Natural killer cell (primary cell): ENCODE measurements around the gene CYGB. TPM values are rescaled to one million over a fixed set of nuclear protein-coding genes. Genes with fewer than 3 reads are reported as not detected.

Source experiments
- ATAC-seq, 3 donors: fragments of 150-1000 bp in 2 of 3; fragments of 200-7000 bp in 1 of 3; cut with Tn5 transposase; 1 replicate in 1 of 3; 2 replicates in 2 of 3; pipeline ENCODE4 v1.10.0; 2021; ENCODE audit warnings: mild to moderate bottlenecking in 2 of 3, moderate library complexity in 2 of 3
- DNase-seq, 2 donors: peaks; one replicate each; pipeline versions ENCODE4 v3.0.0 to v3.0.0-alpha.2; 2013 to 2021; ENCODE audit warnings: mixed read lengths in 1 of 2
- H3K27ac ChIP-seq: one replicate; pipeline ENCODE4 v1.5.1; 2013; ENCODE audit warnings: mild to moderate bottlenecking, low read length
- H3K27me3 ChIP-seq: one replicate; pipeline ENCODE4 v1.6.1; 2013; ENCODE audit warnings: low read length; ENCODE audit not compliant: control insufficient read depth, insufficient read depth
- H3K36me3 ChIP-seq: one replicate; pipeline ENCODE4 v1.6.1; 2013; ENCODE audit warnings: low read length; ENCODE audit not compliant: control insufficient read depth, insufficient read depth
- H3K4me1 ChIP-seq: one replicate; pipeline ENCODE4 v1.6.1; 2013; ENCODE audit warnings: low read length; ENCODE audit not compliant: control insufficient read depth, insufficient read depth
- H3K4me3 ChIP-seq: one replicate; pipeline ENCODE4 v1.5.1; 2013; ENCODE audit warnings: low read length
- H3K9me3 ChIP-seq: one replicate; pipeline ENCODE4 v1.6.1; 2013; ENCODE audit warnings: low read length; ENCODE audit not compliant: control insufficient read depth, insufficient read depth
- H3K27ac Mint-ChIP-seq, 2 donors: one replicate each; pipeline ENCODE4 v1.8.0; 2022; ENCODE audit warnings: mild to moderate bottlenecking in 2 of 2, mixed read lengths in 2 of 2, moderate library complexity in 1 of 2
- H3K27me3 Mint-ChIP-seq, 2 donors: one replicate each; pipeline ENCODE4 v1.8.0; 2022; ENCODE audit warnings: low read depth in 2 of 2, mixed read lengths in 2 of 2
- H3K36me3 Mint-ChIP-seq: one replicate; pipeline ENCODE4 v1.8.0; 2022; ENCODE audit warnings: mixed read lengths
- H3K4me1 Mint-ChIP-seq, 2 donors: one replicate each; pipeline ENCODE4 v1.8.0; 2022; ENCODE audit warnings: mixed read lengths in 2 of 2
- H3K4me3 Mint-ChIP-seq: one replicate; pipeline ENCODE4 v1.8.0; 2022; ENCODE audit warnings: mild to moderate bottlenecking, moderate library complexity, mixed read lengths
- H3K9me3 Mint-ChIP-seq, 2 donors: one replicate each; pipeline ENCODE4 v1.8.0; 2022; ENCODE audit warnings: mixed read lengths in 2 of 2
- CTCF ChIP-seq: fragments of 200-600 bp; IDR thresholded peaks from one replicate; pipeline ENCODE4 v1.8.0; 2022; ENCODE audit warnings: antibody characterized with exemption
- WGBS: methylation state at CpG from one replicate; pipeline ENCODE4 v1.1.7; 2013; ENCODE audit warnings: missing lambda C conversion rate; ENCODE audit not compliant: insufficient coverage; 5-methylcytosine and 5-hydroxymethylcytosine counted together
- intact Hi-C: fragments of 100-400 bp; cut with micrococcal nuclease; formaldehyde crosslinking; loops from one replicate; pipeline ENCODE4 v1.14.2; 2022
- total RNA-seq, 4 donors: library from RNA; stranded (reverse); fragments of 120-200 nt in 1 of 4; gene quantifications; one replicate each; pipeline versions ENCODE4 v1.2.3 to v1.2.4, GENCODE V29; 2013 to 2022

The CYGB gene
- total RNA-seq, 3 donors from 2014 or later (not counting 1 experiment from before 2014, with no cell fraction given) = 0.12 to 0.33 (median 0.16) TPM

GRCh38 chr17:76532072-76532651 is 5.3 kb downstream of the CYGB start:
- Mint-ChIP-seq H3K4me1 (peaks cover 9 to 23% of the 10 kb centered on the region in 2 donors), H3K4me3 (peak overlapping the region; percentile 36), H3K27ac (peak overlapping the region in 1 of 2 donors; percentile 44), H3K27me3 (peaks cover 0 to 16% of the 10 kb centered on the region in 2 donors), H3K36me3 (no peaks in the 10 kb centered on the region), H3K9me3 (no peaks in the 10 kb centered on the region)
- no peak for ATAC-seq
- DNase-seq = no peak
- no peak for TF ChIP-seq CTCF
- H3K4me3 ChIP-seq = no peak overlapping the region
- WGBS = 97% methylated on average over 8 of the region's 8 CpGs
- H3K4me1 ChIP-seq = peaks cover 43% of the 10 kb centered on the region
- no peaks in the 10 kb centered on the region for H3K36me3 ChIP-seq
- intact Hi-C loops = no loop called here
- peaks cover 9% of the 10 kb centered on the region for H3K27me3 ChIP-seq
- H3K9me3 ChIP-seq = no peaks in the 10 kb centered on the region
- no peak overlapping the region for H3K27ac ChIP-seq

GRCh38 chr17:76531486-76532038 is 5.9 kb downstream of the CYGB start:
- Histone ChIP-seq H3K27ac (no peak overlapping the region), H3K27me3 (peaks cover 4% of the 10 kb centered on the region), H3K4me1 (peaks cover 47% of the 10 kb centered on the region), H3K9me3 (no peaks in the 10 kb centered on the region), H3K4me3 (no peak overlapping the region), H3K36me3 (no peaks in the 10 kb centered on the region)
- Mint-ChIP-seq H3K27ac (peak overlapping the region in 1 of 2 donors; percentile 44), H3K4me1 (peaks cover 11 to 25% of the 10 kb centered on the region in 2 donors), H3K9me3 (no peaks in the 10 kb centered on the region), H3K36me3 (no peaks in the 10 kb centered on the region), H3K4me3 (peak overlapping the region; percentile 36), H3K27me3 (peaks cover 0 to 13% of the 10 kb centered on the region in 2 donors)
- TF ChIP-seq CTCF = no peak
- ATAC-seq = no peak
- WGBS = 86% methylated on average over 18 of the region's 18 CpGs
- no peak for DNase-seq
- intact Hi-C loops = no loop called here

DNA sequence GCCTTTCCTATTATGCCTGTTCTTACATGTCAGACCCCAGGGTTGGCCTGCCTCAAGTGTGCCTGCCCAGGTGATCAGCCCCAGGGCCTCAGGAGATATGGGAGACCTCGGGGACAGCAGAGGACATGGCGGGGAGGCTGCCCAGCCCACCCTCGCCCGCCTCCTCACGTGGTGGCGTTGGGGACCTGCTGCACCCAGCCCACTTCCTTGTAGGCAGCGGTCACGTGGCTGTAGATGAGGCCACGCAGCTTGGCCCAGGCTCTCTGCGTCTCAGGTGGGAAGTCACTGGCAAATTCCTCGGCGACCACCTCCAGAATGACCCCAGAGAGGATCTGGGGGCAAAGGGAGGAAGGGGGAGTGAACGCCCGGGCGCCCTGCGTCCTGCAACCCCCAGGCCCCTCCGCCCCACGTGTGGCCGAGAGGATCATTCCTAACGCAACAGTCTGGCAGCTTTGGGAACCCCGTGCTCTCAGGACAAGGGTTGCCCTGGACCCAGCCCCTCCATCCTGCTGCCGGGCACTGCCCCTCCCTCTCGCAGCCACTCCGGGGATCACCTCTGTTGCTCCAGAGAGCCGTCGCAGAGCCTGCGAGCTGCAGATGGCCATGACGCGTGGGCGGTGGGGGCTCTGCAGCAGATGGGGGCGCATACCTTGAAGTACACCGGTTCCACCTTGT is 6.6 kb downstream of the CYGB start:
- Histone ChIP-seq H3K27ac (peak overlapping the region; percentile 49), H3K4me1 (peaks cover 47% of the 10 kb centered on the region), H3K36me3 (no peaks in the 10 kb centered on the region), H3K9me3 (no peaks in the 10 kb centered on the region), H3K27me3 (no peaks in the 10 kb centered on the region), H3K4me3 (no peak overlapping the region)
- no peaks in the 10 kb centered on the region for H3K36me3 Mint-ChIP-seq
- 74% methylated on average over 32 of the region's 32 CpGs for WGBS
- no peak for ATAC-seq
- TF ChIP-seq CTCF = no peak
- H3K27me3 Mint-ChIP-seq = peaks cover 0 to 7% of the 10 kb centered on the region in 2 donors
- H3K4me3 Mint-ChIP-seq = no peak overlapping the region
- no peaks in the 10 kb centered on the region for H3K9me3 Mint-ChIP-seq
- H3K27ac Mint-ChIP-seq = peak overlapping the region in 1 of 2 donors; percentile 77
- peaks cover 11 to 25% of the 10 kb centered on the region in 2 donors for H3K4me1 Mint-ChIP-seq
- intact Hi-C loops = no loop called here
- no peak for DNase-seq
